ENCODE data around the gene AKIRIN1.

GRCh38 chr1:39034114-39034654 lies 43.1 kb downstream of the AKIRIN1 start:
- TF ChIP-seq RAD21 (IDR thresholded peaks at IDR 0.05; ENCODE audit: low read length): no peak
- no peak for TF ChIP-seq CTCF (IDR thresholded peaks at IDR 0.05)
- TF ChIP-seq MAX (IDR thresholded peaks at IDR 0.05; ENCODE audit: low read depth): no peak
- TF ChIP-seq EZH2phosphoT487 (IDR thresholded peaks at IDR 0.05; ENCODE audit: borderline replicate concordance, low read depth): no peak
- TF ChIP-seq RXRA (IDR thresholded peaks at IDR 0.05; ENCODE audit: borderline replicate concordance, low read depth): no peak
- no peak for TF ChIP-seq JUND (IDR thresholded peaks at IDR 0.05)
- no peak for TF ChIP-seq GABPA (IDR thresholded peaks at IDR 0.05; ENCODE audit: low read depth)
- TF ChIP-seq CHD2 (IDR thresholded peaks at IDR 0.05; ENCODE audit: low read length, partially characterized antibody): no peak
